SIG-M5 (cell line): ENCODE data around the gene NDUFA11.

Experiments
- DNase-seq: peaks from one replicate; lab custom pipeline; 2025; lab: John Stamatoyannopoulos, UW

Gene NDUFA11

DNA sequence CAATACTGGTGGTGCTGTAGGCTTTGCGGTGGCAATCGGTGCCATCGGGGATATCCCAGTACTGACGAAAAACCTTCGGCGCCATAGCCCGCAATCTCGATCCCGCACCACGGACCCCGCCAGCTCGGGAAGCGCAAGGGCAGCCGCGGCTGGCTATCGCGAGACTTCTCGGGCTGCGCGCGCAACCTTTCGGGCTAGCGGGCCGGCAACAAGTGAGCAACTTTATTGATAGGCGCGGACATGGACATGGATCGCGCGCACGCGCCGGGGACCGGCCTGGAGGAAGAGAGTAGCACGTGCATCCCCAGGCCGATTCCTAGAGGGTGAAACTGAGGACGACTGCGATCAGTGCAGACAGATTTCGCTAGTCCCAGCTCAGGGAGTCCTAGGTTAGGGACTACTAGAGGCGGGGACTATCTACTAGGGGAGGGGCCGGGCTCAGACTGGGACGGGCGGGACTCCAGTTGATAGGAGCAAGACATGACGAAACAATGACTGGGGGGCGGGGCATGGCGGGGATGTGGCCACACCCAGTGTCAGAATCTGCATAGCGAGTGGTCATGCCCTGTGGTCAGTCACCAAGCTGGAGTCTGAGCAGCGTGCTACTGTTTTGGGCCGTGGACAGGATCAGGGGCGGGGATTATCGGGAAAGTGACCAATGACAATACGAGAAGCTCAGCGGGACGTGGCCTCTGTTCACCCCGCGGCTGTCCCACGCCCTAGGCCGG, at the start of gene NDUFA11:
Gene NDUFA11, minus strand, starts transcription at position 167 of the 728 bp plus-strand sequence. Its CDS starts 82 bp downstream, at position 85.
- DNase-seq = peak; percentile 63

GRCh38 chr19:5953030-5953589, 49.5 kb upstream of the NDUFA11 start:
- no peak for DNase-seq

GRCh38 chr19:5952193-5953029, 48.8 kb upstream of the NDUFA11 start:
- DNase-seq = no peak

- no peak for DNase-seq
These were observed 47.8 kb upstream of the NDUFA11 start for GRCh38 chr19:5951338-5951861.

- no peak for DNase-seq
These were observed 47.2 kb upstream of the NDUFA11 start for GRCh38 chr19:5950741-5951140.

- DNase-seq = no peak
These were observed 46.3 kb upstream of the NDUFA11 start for GRCh38 chr19:5949792-5950305.

DNA sequence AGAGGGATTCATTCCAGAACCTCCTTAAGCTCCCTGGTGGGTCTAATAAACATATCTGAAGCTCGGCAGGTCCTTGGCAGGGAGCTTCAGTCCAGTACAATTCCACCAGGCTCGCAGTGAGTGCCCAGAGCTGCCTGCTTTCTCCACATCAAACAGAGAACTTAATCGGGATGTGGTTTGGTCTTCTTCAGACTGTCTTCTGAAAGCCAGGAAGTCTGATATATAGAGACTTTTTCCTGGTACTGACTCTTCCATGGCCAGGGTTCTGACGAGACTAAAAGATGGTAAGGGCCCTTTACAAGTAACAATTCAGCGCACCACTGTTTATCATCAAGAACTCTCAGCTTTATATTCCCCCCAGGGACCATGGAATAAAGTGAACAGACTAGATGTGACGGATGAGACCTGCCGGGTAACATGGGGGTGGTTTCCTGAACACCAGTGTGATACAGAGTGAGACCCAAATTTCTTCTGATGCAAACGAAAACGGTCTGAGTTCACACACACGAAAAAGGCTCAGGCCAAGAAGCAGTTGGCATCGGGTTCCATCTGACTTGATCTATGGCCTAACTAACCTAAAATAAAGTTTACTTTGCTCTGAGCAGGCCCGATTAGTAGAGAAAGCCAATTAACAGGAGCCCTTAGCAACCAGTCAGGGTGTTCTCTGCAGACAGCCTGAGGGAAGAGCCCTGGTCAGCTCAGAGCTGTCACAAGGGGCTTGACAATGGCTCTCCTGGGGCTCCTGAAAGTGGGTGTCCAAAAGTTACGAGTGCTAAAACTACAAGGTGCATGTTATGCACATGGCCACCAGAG, 45.4 kb upstream of the NDUFA11 start:
- DNase-seq = no peak

DNA sequence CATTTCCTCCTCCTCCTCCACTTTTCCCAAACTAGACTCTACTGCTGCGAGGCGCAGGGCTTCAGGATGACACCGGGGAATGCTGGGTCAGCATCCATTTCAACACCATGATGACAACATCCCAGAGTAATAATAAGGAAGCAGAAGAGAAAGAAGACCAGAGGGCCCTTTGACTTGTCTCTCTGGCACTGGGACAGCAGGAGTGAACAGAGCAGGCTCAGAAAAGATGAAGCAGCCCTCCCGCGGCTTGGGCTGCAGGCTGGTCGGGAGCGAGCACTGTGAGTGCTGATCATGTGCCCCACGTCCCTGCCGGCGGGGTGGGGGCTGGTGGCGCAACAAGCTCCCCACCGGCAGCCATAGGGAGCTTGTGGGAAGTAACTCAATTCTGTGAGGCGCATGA, 43.8 kb upstream of the NDUFA11 start:
- no peak for DNase-seq

- no peak for DNase-seq
These were observed 40.0 kb upstream of the NDUFA11 start for GRCh38 chr19:5943623-5944022.

DNA sequence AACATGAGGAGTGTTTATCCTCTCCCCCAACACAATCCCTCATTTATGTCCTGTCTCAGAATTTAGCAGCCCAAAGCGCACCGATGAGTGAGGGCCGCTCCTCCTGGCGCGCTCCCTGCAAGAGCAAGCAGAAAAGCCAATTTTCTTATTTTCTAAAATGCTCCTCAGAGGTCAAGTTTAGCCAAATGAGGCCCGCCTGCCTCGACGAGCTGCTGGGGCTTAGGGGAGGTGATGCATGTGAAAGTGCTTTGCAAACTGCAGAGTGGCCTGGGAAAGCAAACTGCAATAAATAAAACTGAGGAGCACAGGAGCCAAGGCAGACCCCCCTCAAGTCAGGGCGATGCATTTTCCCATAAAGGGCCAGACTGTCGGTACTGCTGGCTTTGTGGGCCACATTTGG, 39.5 kb upstream of the NDUFA11 start:
- no peak for DNase-seq

GRCh38 chr19:5941673-5942072, 38.1 kb upstream of the NDUFA11 start:
- DNase-seq = no peak

GRCh38 chr19:5940260-5941208, 36.9 kb upstream of the NDUFA11 start:
- DNase-seq = no peak

DNA sequence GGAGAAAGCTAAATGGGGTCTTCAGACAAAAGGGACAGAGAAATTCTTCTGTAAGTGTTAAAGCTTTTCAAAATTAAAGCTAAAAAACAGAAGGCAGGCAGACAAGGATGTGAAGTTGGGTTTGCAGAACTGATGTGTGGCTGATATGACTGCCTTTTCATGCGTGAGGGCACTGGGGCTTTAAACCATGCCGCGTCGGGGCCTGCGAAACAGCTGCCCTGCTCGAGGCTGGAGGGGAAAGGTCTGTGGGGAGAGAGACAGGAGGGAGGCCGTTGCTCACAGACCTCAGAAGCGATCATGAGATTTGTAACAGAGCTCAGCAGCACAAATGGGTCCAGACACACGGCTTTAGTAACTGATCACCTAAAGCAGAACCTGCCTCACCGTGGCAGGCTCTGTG, 34.0 kb upstream of the NDUFA11 start:
- DNase-seq = no peak

GRCh38 chr19:5936292-5936592, 32.7 kb upstream of the NDUFA11 start:
- DNase-seq = no peak

DNA sequence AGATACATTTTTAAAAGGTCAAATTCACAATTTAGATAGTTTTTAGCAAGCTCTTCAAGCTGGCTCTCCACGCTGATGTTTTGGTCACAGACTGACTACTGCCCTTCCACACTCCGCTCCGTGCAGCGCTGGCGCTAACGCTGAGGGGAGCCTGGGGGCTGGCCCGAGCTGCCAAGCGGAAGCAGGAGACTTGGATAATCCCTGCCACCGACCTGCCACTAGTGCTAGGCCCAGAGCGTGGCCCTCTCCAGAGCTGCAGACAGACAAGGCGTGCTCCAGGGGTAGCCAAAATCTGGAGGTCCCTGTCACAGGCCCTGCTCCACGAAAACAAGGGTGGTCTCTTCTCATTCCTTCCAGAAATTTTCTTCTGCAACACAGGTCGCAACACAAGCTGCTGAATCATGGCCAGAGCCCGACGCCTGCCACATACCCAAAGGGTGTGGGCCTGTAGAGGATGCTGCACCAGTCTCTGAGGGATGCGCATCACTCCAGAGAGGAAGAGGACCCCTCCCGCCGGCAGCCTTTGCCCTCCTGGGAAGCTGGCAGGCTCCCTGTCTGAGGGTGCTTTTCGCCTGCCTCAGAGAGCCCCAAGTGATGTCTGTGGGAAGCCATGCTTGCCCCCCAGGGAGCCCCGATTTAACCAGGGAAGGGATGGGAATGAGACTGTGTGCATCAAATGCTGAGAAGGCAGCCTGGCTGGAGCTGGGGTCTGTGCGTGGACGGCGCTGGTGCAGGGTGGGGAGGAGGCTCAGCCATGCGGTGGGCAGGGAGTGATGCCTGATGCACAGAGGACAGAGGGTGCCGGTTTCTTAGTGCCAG, 32.1 kb upstream of the NDUFA11 start:
- DNase-seq = no peak

DNA sequence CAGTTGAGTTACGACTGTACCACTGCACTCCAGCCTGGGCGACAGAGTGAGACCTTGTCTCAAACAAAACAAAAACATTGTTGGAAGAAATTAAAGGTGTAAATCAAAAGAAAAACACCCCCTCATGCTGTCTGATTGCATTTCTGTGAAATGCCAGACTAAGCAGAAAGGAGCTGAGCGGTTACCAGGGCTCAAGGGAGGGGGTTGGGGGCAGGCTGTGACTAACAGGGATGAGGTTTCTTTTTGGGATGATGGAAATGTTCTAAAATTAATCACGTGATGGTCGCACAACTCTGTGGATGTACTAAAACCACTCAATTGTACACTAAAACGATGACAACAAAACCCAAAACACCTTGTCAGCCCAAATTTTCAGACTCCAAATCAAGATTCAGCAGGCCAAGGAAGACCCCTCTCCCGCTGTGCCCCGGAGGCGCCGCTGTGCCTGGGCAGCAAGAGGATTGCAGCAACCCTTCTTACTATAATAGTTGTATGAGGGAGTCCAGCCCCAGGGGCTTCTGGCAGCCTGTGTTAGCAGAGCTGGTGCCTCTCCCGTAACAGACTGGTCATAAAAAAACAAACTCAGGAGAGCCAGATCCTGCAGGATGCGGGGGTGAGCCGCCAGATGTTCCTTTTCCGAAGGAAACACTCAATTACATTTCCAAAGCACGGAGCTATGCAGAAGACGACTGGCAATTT, 31.3 kb upstream of the NDUFA11 start:
- DNase-seq = no peak

- no peak for DNase-seq
These were observed 30.4 kb upstream of the NDUFA11 start for GRCh38 chr19:5934069-5934401.

- DNase-seq = no peak
These were observed 29.9 kb upstream of the NDUFA11 start for GRCh38 chr19:5933391-5934068.
